ENCODE measurements around the gene SEMA3E. TPM values are rescaled to one million over a fixed set of nuclear protein-coding genes. Genes with fewer than 3 reads are reported as not detected.
"Not testable (repeated sequence)": the region's sequence is repeated elsewhere in the genome, so short reads cannot be mapped to it uniquely, and the experiment has no call there.

SEMA3E gene
- total and polyA plus RNA-seq, 2 experiments from 2014 or later, result 0.32 to 0.35 TPM

GRCh38 chr7:83466187-83466923 lies 182.6 kb downstream of the SEMA3E start:
- H3K27me3 ChIP-seq (replicated peaks; ENCODE audit: insufficient read depth), result no peaks in the 10 kb centered on the region
- H3K27ac ChIP-seq, result no peak overlapping the region
- in situ Hi-C loops (cut with MboI), result no loop called here
- H3K9ac ChIP-seq, result no peak overlapping the region
- TF ChIP-seq EZH2phosphoT487 (IDR thresholded peaks at IDR 0.05; ENCODE audit: insufficient read depth, low read depth), result no peak
- no peak for TF ChIP-seq EZH2 (IDR thresholded peaks at IDR 0.05; ENCODE audit: insufficient read depth, poor library complexity, severe bottlenecking)
- no peak for DNase-seq
- WGBS, 2 experiments (ENCODE audit: low coverage in 1 of 2, low lambda C conversion rate in 2 of 2, missing lambda C conversion rate in 2 of 2), result 86 to 88% methylated on average over 4 of the region's 4 CpGs
- H3K79me2 ChIP-seq (ENCODE audit: insufficient read depth), result no peaks in the 10 kb centered on the region
- H4K20me1 ChIP-seq (ENCODE audit: insufficient read depth), result no peaks in the 10 kb centered on the region
- H3K9me2 ChIP-seq (ENCODE audit: insufficient read depth), result no peaks in the 10 kb centered on the region
- H3K9me3 ChIP-seq (ENCODE audit: low read depth), result no peaks in the 10 kb centered on the region
- H3K4me3 ChIP-seq, result no peak overlapping the region
- H3K36me3 ChIP-seq (ENCODE audit: low read depth), result no peaks in the 10 kb centered on the region
- H3F3A ChIP-seq (ENCODE audit: insufficient read depth), result peaks cover 11% of the 10 kb centered on the region; the same call in 1 of the 2 replicates
- no peak overlapping the region for H2AFZ ChIP-seq
- H3K4me2 ChIP-seq (ENCODE audit: unreplicated experiment), result no peak overlapping the region
- H3K4me1 ChIP-seq (ENCODE audit: insufficient read depth), result no peaks in the 10 kb centered on the region; the same call in 1 of the 2 replicates

DNA sequence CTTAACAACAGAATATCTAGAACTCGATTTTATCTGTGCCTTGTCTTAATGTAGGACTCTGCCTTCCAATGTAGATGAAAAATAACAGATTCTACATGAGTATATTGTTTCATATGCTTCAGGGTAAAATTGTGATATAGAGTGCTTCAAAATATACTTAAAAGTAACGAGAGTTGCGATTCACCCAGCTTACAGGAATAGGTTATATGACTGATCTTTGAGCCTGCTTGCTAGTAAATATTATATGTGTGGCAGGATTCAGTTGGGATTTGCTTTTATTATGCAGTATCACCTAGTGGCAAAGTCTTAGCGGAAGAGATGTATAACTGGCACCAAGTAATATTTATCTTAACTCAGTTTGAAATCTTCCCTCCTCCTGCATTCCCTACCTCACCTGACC lies 183.3 kb downstream of the SEMA3E start:
- Histone ChIP-seq H3K36me3 (ENCODE audit: low read depth) (no peaks in the 10 kb centered on the region), H3K4me3 (no peak overlapping the region), H3K79me2 (ENCODE audit: insufficient read depth) (no peaks in the 10 kb centered on the region), H4K20me1 (ENCODE audit: insufficient read depth) (no peaks in the 10 kb centered on the region), H3F3A (ENCODE audit: insufficient read depth) (peaks cover 11% of the 10 kb centered on the region; the same call in 1 of the 2 replicates), H3K27ac (no peak overlapping the region), H3K9me3 (ENCODE audit: low read depth) (no peaks in the 10 kb centered on the region), H3K9ac (no peak overlapping the region), H3K9me2 (ENCODE audit: insufficient read depth) (no peaks in the 10 kb centered on the region), H2AFZ (no peak overlapping the region), H3K4me2 (ENCODE audit: unreplicated experiment) (no peak overlapping the region), H3K27me3 (replicated peaks; ENCODE audit: insufficient read depth) (no peaks in the 10 kb centered on the region), H3K4me1 (ENCODE audit: insufficient read depth) (no peaks in the 10 kb centered on the region; the same call in 1 of the 2 replicates)
- TF ChIP-seq EZH2 (IDR thresholded peaks at IDR 0.05; ENCODE audit: insufficient read depth, poor library complexity, severe bottlenecking) (no peak), EZH2phosphoT487 (IDR thresholded peaks at IDR 0.05; ENCODE audit: insufficient read depth, low read depth) (no peak)
- in situ Hi-C loops (cut with MboI), result no loop called here
- no peak for DNase-seq
- 99 to 100% methylated on average over 4 of the region's 4 CpGs for WGBS, 2 experiments (ENCODE audit: low coverage in 1 of 2, low lambda C conversion rate in 2 of 2, missing lambda C conversion rate in 2 of 2)

DNA sequence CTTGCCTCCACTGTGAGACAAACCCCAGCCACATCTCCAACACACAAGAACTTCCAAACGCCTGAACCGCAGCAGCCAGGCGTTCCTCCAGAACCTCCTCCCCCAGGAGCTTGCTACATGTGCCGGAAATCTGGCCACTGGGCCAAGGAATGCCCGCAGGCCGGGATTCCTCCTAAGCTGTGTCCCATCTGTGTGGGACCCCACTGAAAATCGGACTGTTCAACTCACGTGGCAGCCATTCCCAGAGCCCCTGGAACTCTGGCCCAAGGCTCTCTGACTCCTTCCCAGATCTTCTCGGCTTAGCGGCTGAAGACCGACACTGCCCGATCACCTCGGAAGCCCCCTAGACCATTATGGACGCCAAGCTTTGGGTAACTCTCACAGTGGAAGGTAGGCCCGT lies 187.1 kb downstream of the SEMA3E start:
- H3K9me3 ChIP-seq (ENCODE audit: low read depth); DNase-seq; H3K9ac ChIP-seq; H3K79me2 ChIP-seq (ENCODE audit: insufficient read depth); H3K27ac ChIP-seq; H3F3A ChIP-seq (ENCODE audit: insufficient read depth); H4K20me1 ChIP-seq (ENCODE audit: insufficient read depth); H3K4me3 ChIP-seq; H3K4me1 ChIP-seq (ENCODE audit: insufficient read depth); in situ Hi-C loops (cut with MboI); H3K27me3 ChIP-seq (replicated peaks; ENCODE audit: insufficient read depth); H3K36me3 ChIP-seq (ENCODE audit: low read depth); H3K4me2 ChIP-seq (ENCODE audit: unreplicated experiment); H3K9me2 ChIP-seq (ENCODE audit: insufficient read depth); H2AFZ ChIP-seq: not testable (repeated sequence)
- 75 to 77% methylated on average over 14 to 15 of the region's 15 CpGs for WGBS, 2 experiments (ENCODE audit: low coverage in 1 of 2, low lambda C conversion rate in 2 of 2, missing lambda C conversion rate in 2 of 2)

DNA sequence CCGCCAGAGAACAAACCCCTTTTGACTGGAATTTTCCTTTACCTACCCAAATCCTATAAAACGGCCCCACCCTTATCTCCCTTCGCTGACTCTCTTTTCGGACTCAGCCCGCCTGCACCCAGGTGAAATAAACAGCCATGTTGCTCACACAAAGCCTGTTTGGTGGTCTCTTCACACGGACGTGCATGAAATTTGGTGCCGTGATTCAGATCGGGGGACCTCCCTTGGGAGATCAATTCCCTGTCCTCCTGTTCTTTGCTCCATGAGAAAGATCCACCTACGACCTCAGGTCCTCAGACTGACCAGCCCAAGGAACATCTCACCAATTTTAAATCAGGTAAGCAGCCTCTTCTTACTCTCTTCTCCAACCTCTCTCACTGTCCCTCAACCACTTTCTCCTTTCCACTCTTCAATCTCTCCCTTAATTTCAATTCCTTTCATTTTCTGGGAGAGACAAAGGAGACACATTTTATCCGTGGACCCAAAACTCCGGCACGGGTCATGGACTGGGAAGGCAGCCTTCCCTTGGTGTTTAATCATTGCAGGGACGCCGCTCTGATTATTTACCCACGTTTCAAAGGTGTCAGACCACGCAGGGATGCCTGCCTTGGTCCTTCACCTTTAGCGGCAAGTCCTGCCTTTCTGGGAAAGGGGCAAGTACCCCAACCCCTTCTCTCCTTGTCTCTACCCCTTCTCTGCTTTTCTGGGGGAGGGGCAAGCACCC lies 188.8 kb downstream of the SEMA3E start:
- H3K4me1 ChIP-seq (ENCODE audit: insufficient read depth); H3K9ac ChIP-seq; H3K27me3 ChIP-seq (replicated peaks; ENCODE audit: insufficient read depth); H3K36me3 ChIP-seq (ENCODE audit: low read depth); DNase-seq; H3K79me2 ChIP-seq (ENCODE audit: insufficient read depth); H3K4me2 ChIP-seq (ENCODE audit: unreplicated experiment); H3F3A ChIP-seq (ENCODE audit: insufficient read depth); H2AFZ ChIP-seq; H4K20me1 ChIP-seq (ENCODE audit: insufficient read depth); H3K4me3 ChIP-seq; H3K9me3 ChIP-seq (ENCODE audit: low read depth); H3K27ac ChIP-seq; in situ Hi-C loops (cut with MboI); H3K9me2 ChIP-seq (ENCODE audit: insufficient read depth): not testable (repeated sequence)
- 59 to 66% methylated on average over 11 to 16 of the region's 18 CpGs for WGBS, 2 experiments (ENCODE audit: low coverage in 1 of 2, low lambda C conversion rate in 2 of 2, missing lambda C conversion rate in 2 of 2)

DNA sequence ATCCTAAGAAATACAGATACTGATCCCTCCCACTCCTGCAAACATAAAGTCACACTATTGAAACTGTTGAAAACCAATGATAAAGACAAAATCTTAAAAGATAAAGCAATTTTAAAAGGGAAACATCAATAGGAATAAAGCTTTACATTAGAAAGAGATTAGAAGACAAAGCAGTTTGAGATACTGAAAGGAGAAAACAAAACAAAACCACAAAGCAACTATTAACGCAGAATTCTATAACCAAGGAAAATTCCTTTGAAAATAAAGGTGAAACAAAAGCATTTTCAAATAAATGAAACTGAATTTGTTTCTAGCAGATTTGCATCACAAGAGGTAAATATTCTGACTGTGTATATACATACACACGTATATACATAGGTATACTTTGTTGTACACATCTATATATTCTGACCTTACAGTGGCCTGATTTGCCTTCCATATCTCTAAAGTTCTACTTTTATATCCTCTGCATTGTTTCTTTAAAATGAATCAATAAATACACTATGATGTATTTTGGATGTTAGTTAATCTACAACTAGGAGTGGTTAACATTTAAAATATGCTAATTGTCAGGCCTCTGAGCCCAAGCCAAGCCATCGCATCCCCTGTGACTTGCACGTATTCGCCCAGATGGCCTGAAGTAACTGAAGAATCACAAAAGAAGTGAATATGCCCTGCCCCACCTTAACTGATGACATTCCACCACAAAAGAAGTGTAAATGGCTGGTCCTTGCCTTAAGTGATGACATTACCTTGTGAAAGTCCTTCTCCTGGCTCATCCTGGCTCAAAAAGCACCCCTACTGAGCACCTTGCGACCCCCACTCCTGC lies 189.6 kb downstream of the SEMA3E start:
- H3K4me3 ChIP-seq; H3K9ac ChIP-seq; H3K9me3 ChIP-seq (ENCODE audit: low read depth); H3K4me1 ChIP-seq (ENCODE audit: insufficient read depth); H3K4me2 ChIP-seq (ENCODE audit: unreplicated experiment); H2AFZ ChIP-seq; H3K9me2 ChIP-seq (ENCODE audit: insufficient read depth); H3F3A ChIP-seq (ENCODE audit: insufficient read depth); H3K36me3 ChIP-seq (ENCODE audit: low read depth); in situ Hi-C loops (cut with MboI); DNase-seq; H3K27me3 ChIP-seq (replicated peaks; ENCODE audit: insufficient read depth); H4K20me1 ChIP-seq (ENCODE audit: insufficient read depth); H3K27ac ChIP-seq; H3K79me2 ChIP-seq (ENCODE audit: insufficient read depth): not testable (repeated sequence)
- 82 to 91% methylated on average over 5 to 6 of the region's 6 CpGs for WGBS, 2 experiments (ENCODE audit: low coverage in 1 of 2, low lambda C conversion rate in 2 of 2, missing lambda C conversion rate in 2 of 2)
